NCI-H2171 (cell line): ENCODE data around the gene ACSBG1.
A peak's percentile ranks its signal among the peaks of the same experiment; 100 is the strongest.
"Not testable (repeated sequence)": the region's sequence is repeated elsewhere in the genome, so short reads cannot be mapped to it uniquely, and the experiment has no call there.

Experiments used
- DNase-seq: peaks from one replicate; lab custom pipeline; 2025; lab: John Stamatoyannopoulos, UW

ACSBG1 gene

GRCh38 chr15:78164010-78164409 is 70.4 kb downstream of the ACSBG1 start:
- no peak for DNase-seq

- DNase-seq, result no peak
Observed at GRCh38 chr15:78162038-78162437, 72.3 kb downstream of the ACSBG1 start.

GRCh38 chr15:78159395-78159794 is 75.0 kb downstream of the ACSBG1 start:
- no peak for DNase-seq

- no peak for DNase-seq
Observed at GRCh38 chr15:78157203-78157602, 77.2 kb downstream of the ACSBG1 start.

GRCh38 chr15:78156653-78157052 is 77.7 kb downstream of the ACSBG1 start:
- DNase-seq, result no peak

- DNase-seq, result no peak
Observed at GRCh38 chr15:78155355-78155939, 78.9 kb downstream of the ACSBG1 start.

GRCh38 chr15:78154955-78155354 is 79.4 kb downstream of the ACSBG1 start:
- DNase-seq, result no peak

GRCh38 chr15:78151075-78151474 is 83.3 kb downstream of the ACSBG1 start:
- DNase-seq, result not testable (repeated sequence)

- peak; percentile 32 for DNase-seq
Observed at GRCh38 chr15:78149805-78150751, 84.3 kb downstream of the ACSBG1 start.

GRCh38 chr15:78149068-78149804 is 85.1 kb downstream of the ACSBG1 start, which contains the start of gene IDH3A:
IDH3A (plus strand) TSS chr15:78149362; CDS start chr15:78149404, 42 bp downstream.
- peak; percentile 96 for DNase-seq

- DNase-seq, result peak; percentile 43
Observed at GRCh38 chr15:78148392-78149067, 85.8 kb downstream of the ACSBG1 start.

GRCh38 chr15:78147566-78147965 is 86.8 kb downstream of the ACSBG1 start:
- no peak for DNase-seq

- DNase-seq, result no peak
Observed at GRCh38 chr15:78146425-78147154, 87.8 kb downstream of the ACSBG1 start.

GRCh38 chr15:78142332-78142731 is 92.0 kb downstream of the ACSBG1 start:
- no peak for DNase-seq

GRCh38 chr15:78140292-78140691 is 94.1 kb downstream of the ACSBG1 start:
- DNase-seq, result no peak

- DNase-seq, result no peak
Observed at GRCh38 chr15:78139578-78139977, 94.8 kb downstream of the ACSBG1 start.

- DNase-seq, result no peak
Observed at GRCh38 chr15:78133801-78134200, 100.6 kb downstream of the ACSBG1 start.

- peak; percentile 78 for DNase-seq
Observed at GRCh38 chr15:78131295-78132061, 102.9 kb downstream of the ACSBG1 start, which contains the start of gene CIB2. CIB2 (minus strand) TSS chr15:78131445; CDS start chr15:78131215, 230 bp downstream.

GRCh38 chr15:78130466-78131294 is 103.7 kb downstream of the ACSBG1 start:
- no peak for DNase-seq
